Keratinocyte (primary cell): ENCODE data around the gene CPEB3. TPM values are rescaled to one million over a fixed set of nuclear protein-coding genes. Genes with fewer than 3 reads are reported as not detected.

Source experiments
- DNase-seq: peaks from one replicate; pipeline ENCODE4 v3.0.0-alpha.2; 2011; ENCODE audit warnings: low read depth, missing footprints, low spot score
- FAIRE-seq: peaks from 2 replicates; lab custom pipeline; 2011; peaks lifted over from hg19 to GRCh38; lab: Jason Lieb, UNC
- H2AFZ ChIP-seq: 2 replicates; pipeline ENCODE4 v1.6.0; 2012; ENCODE audit warnings: low read length, control low read depth, inconsistent platforms; ENCODE audit not compliant: control insufficient read depth
- H3K27ac ChIP-seq: 2 replicates; pipeline ENCODE4 v1.5.1; 2011; ENCODE audit warnings: low read length; ENCODE audit not compliant: control insufficient read depth, insufficient read depth
- H3K27me3 ChIP-seq: 3 replicates; pipeline ENCODE4 v1.6.0; 2011; ENCODE audit warnings: low read length; ENCODE audit not compliant: control insufficient read depth, insufficient read depth; ENCODE audit errors: extremely low read depth
- H3K36me3 ChIP-seq, 2 experiments: 2 replicates in 1 of 2; 3 replicates in 1 of 2; pipeline ENCODE4 v1.5.1; 2011; ENCODE audit warnings: low read length in 2 of 2, mild to moderate bottlenecking in 1 of 2; ENCODE audit not compliant: control insufficient read depth in 2 of 2, insufficient read depth in 2 of 2; ENCODE audit errors: extremely low read depth in 1 of 2
- H3K4me1 ChIP-seq: 3 replicates; pipeline ENCODE4 v1.5.1; 2011; ENCODE audit warnings: low read length; ENCODE audit not compliant: control insufficient read depth, insufficient read depth; ENCODE audit errors: extremely low read depth
- H3K4me2 ChIP-seq: 3 replicates; pipeline ENCODE4 v1.6.0; 2011; ENCODE audit warnings: low read depth, low read length; ENCODE audit not compliant: control insufficient read depth, insufficient read depth; ENCODE audit errors: extremely low read depth
- H3K4me3 ChIP-seq, 3 experiments: fragments of 200-600 bp in 1 of 3; sonication (generic) in 1 of 3; 2 replicates in 2 of 3; 3 replicates in 1 of 3; pipeline ENCODE4 v1.5.1; 2011 to 2016; ENCODE audit warnings: low read length in 3 of 3, mild to moderate bottlenecking in 3 of 3, control low read depth in 2 of 3, inconsistent platforms in 1 of 3, low read depth in 1 of 3, mixed read lengths in 1 of 3, mixed run types in 1 of 3, moderate library complexity in 1 of 3; ENCODE audit not compliant: control insufficient read depth in 2 of 3, insufficient read depth in 2 of 3; ENCODE audit errors: extremely low read depth in 1 of 3
- H3K79me2 ChIP-seq: 2 replicates; pipeline ENCODE4 v1.6.0; 2012; ENCODE audit warnings: low read length; ENCODE audit not compliant: control insufficient read depth, insufficient read depth
- H3K9ac ChIP-seq: 3 replicates; pipeline ENCODE4 v1.6.0; 2011; ENCODE audit warnings: low read length; ENCODE audit not compliant: control insufficient read depth, insufficient read depth; ENCODE audit errors: extremely low read depth
- H3K9me1 ChIP-seq: 3 replicates; pipeline ENCODE4 v1.6.0; 2011; ENCODE audit warnings: low read length; ENCODE audit not compliant: control insufficient read depth, insufficient read depth; ENCODE audit errors: extremely low read depth
- H3K9me3 ChIP-seq: 2 replicates; pipeline ENCODE4 v1.5.1; 2012; ENCODE audit warnings: low read depth, low read length; ENCODE audit not compliant: control insufficient read depth
- H4K20me1 ChIP-seq: 3 replicates; pipeline ENCODE4 v1.6.0; 2011; ENCODE audit warnings: low read length; ENCODE audit not compliant: control insufficient read depth, insufficient read depth; ENCODE audit errors: extremely low read depth
- CTCF ChIP-seq, 3 experiments: IDR thresholded peaks in 1 of 3; conservative IDR thresholded peaks in 1 of 3; optimal IDR thresholded peaks in 1 of 3; 2 replicates in 2 of 3; 3 replicates in 1 of 3; pipeline versions ENCODE3 to v1.5.1; 2011; ENCODE audit warnings: low read length in 3 of 3, mild to moderate bottlenecking in 3 of 3, moderate library complexity in 2 of 3, control low read depth in 1 of 3, inconsistent platforms in 1 of 3; ENCODE audit not compliant: insufficient read depth in 2 of 3; ENCODE audit errors: extremely low read depth in 1 of 3
- EZH2 ChIP-seq: IDR thresholded peaks from one replicate; pipeline ENCODE4 v1.6.1; 2012; ENCODE audit warnings: inconsistent platforms, mild to moderate bottlenecking, low read length, moderate library complexity
- dilution Hi-C: fragments of 300-500 bp; cut with MboI; formaldehyde crosslinking; loops from one replicate; pipeline ENCODE4 v1.7.0; 2020; ENCODE audit warnings: low sequenced_read_pairs; ENCODE audit not compliant: extremely low pct_ligation_motif_present
- polyA plus RNA-seq, 5 experiments: library from polyadenylated mRNA; depleted of rRNA in 3 of 5; stranded (reverse) in 3 of 5; stranded (forward) in 1 of 5; unstranded in 1 of 5; fragments of >200 nt; gene quantifications; 1 replicate in 1 of 5; 2 replicates in 3 of 5; 3 replicates in 1 of 5; pipeline versions ENCODE4 v1.2.1 to v1.2.3, GENCODE V29; 2011 to 2012; ENCODE audit warnings: missing spikeins in 2 of 5, low read depth in 1 of 5, low replicate concordance in 1 of 5

Gene CPEB3
- polyA plus RNA-seq, 1 donor (not counting 4 experiments of a cell fraction or from before 2014, with no cell fraction given) = 0.47 TPM

- peaks cover 17% of the 10 kb centered on the region for H3K4me1 ChIP-seq
- no peak for DNase-seq
Observed at GRCh38 chr10:92126100-92126650, 164.7 kb downstream of the CPEB3 start.

GRCh38 chr10:92125144-92125543, 165.7 kb downstream of the CPEB3 start:
- Histone ChIP-seq H3K9ac (no peak overlapping the region), H3K9me1 (no peaks in the 10 kb centered on the region), H3K79me2 (no peaks in the 10 kb centered on the region), H2AFZ (no peak overlapping the region), H4K20me1 (no peaks in the 10 kb centered on the region), H3K36me3 (no peaks in the 10 kb centered on the region), H3K4me3 (no peak overlapping the region), H3K4me1 (peaks cover 17% of the 10 kb centered on the region), H3K27me3 (no peaks in the 10 kb centered on the region), H3K9me3 (no peaks in the 10 kb centered on the region), H3K4me2 (no peak overlapping the region), H3K27ac (no peak overlapping the region)
- no peak for TF ChIP-seq CTCF (optimal IDR thresholded peaks at IDR 0.05 in 1 of 3, IDR thresholded peaks at IDR 0.05 in 1 of 3, conservative IDR thresholded peaks at IDR 0.05 in 1 of 3; ENCODE audit: extremely low read depth in 1 of 3, insufficient read depth in 2 of 3, low read length in 3 of 3)
- no peak for TF ChIP-seq EZH2
- dilution Hi-C loops = no loop called here
- DNase-seq (no peak), FAIRE-seq (no peak)

More at GRCh38 chr10:92126100-92126650, 164.7 kb downstream of the CPEB3 start:
- Histone ChIP-seq H2AFZ (no peak overlapping the region), H3K9me1 (no peaks in the 10 kb centered on the region), H4K20me1 (no peaks in the 10 kb centered on the region), H3K4me2 (no peak overlapping the region), H3K27me3 (no peaks in the 10 kb centered on the region), H3K4me3 (no peak overlapping the region), H3K79me2 (no peaks in the 10 kb centered on the region), H3K9me3 (no peaks in the 10 kb centered on the region), H3K27ac (no peak overlapping the region), H3K9ac (no peak overlapping the region), H3K36me3 (no peaks in the 10 kb centered on the region)
- FAIRE-seq = no peak
- dilution Hi-C loops = no loop called here
- TF ChIP-seq EZH2 (no peak), CTCF (optimal IDR thresholded peaks at IDR 0.05 in 1 of 3, IDR thresholded peaks at IDR 0.05 in 1 of 3, conservative IDR thresholded peaks at IDR 0.05 in 1 of 3; ENCODE audit: extremely low read depth in 1 of 3, insufficient read depth in 2 of 3, low read length in 3 of 3) (no peak)
